ENCODE results near the gene CADPS2. TPM values are rescaled to one million over a fixed set of nuclear protein-coding genes. Genes with fewer than 3 reads are reported as not detected.
A peak's percentile ranks its signal among the peaks of the same experiment; 100 is the strongest.
"Not testable (repeated sequence)": the region's sequence is repeated elsewhere in the genome, so short reads cannot be mapped to it uniquely, and the experiment has no call there.

The CADPS2 gene
- total RNA-seq, 4 donors from 2014 or later, result 27.7 to 46.2 (median 32.6) TPM

GRCh38 chr7:122643250-122643649, 243.0 kb downstream of the CADPS2 start:
- no peaks in the 10 kb centered on the region for H3K9me3 ChIP-seq
- no peak overlapping the region for H3K27ac ChIP-seq
- no peaks in the 10 kb centered on the region for H3K4me1 ChIP-seq
- H3K27me3 ChIP-seq, result no peaks in the 10 kb centered on the region
- intact Hi-C loops (cut with DNase I), result no loop called here
- 91 to 97% methylated on average over 1 of the region's 1 CpG for WGBS, 2 donors
- H3K4me3 ChIP-seq (replicated peaks in 1 of 3), result no peak overlapping the region
- no peak for DNase-seq
- TF ChIP-seq CTCF (IDR thresholded peaks at IDR 0.05), result no peak
- no peak for TF ChIP-seq POLR2A (IDR thresholded peaks at IDR 0.05)
- no peaks in the 10 kb centered on the region for H3K36me3 ChIP-seq

- no peak for DNase-seq
- no peaks in the 10 kb centered on the region for H3K9me3 ChIP-seq
- no peaks in the 10 kb centered on the region for H3K36me3 ChIP-seq
- H3K27me3 ChIP-seq, result no peaks in the 10 kb centered on the region
- H3K27ac ChIP-seq, result no peak overlapping the region
- TF ChIP-seq CTCF (IDR thresholded peaks at IDR 0.05) (no peak), POLR2A (IDR thresholded peaks at IDR 0.05) (no peak)
- H3K4me1 ChIP-seq, result no peaks in the 10 kb centered on the region
- intact Hi-C loops (cut with DNase I), result no loop called here
- no peak overlapping the region for H3K4me3 ChIP-seq (replicated peaks in 1 of 3)
- WGBS, 2 donors, result 86 to 93% methylated on average over 2 of the region's 2 CpGs
Observed at GRCh38 chr7:122638459-122638858, 247.8 kb downstream of the CADPS2 start.

- Histone ChIP-seq H3K4me3 (replicated peaks in 1 of 3) (no peak overlapping the region), H3K36me3 (no peaks in the 10 kb centered on the region), H3K4me1 (no peaks in the 10 kb centered on the region), H3K27ac (no peak overlapping the region), H3K9me3 (no peaks in the 10 kb centered on the region), H3K27me3 (no peaks in the 10 kb centered on the region)
- peak in 1 of 2 donors; percentile 17 for DNase-seq
- 55 to 60% methylated on average over 2 of the region's 2 CpGs for WGBS, 2 donors
- TF ChIP-seq POLR2A (IDR thresholded peaks at IDR 0.05) (no peak), CTCF (IDR thresholded peaks at IDR 0.05) (no peak)
- intact Hi-C loops (cut with DNase I), result no loop called here
Observed at GRCh38 chr7:122637784-122638183, 248.5 kb downstream of the CADPS2 start.

- H3K27ac ChIP-seq; DNase-seq; H3K4me1 ChIP-seq; H3K9me3 ChIP-seq; H3K36me3 ChIP-seq; H3K4me3 ChIP-seq (replicated peaks in 1 of 3); H3K27me3 ChIP-seq; intact Hi-C loops (cut with DNase I): not testable (repeated sequence)
- WGBS, 2 donors, result 100% methylated on average over 2 of the region's 2 CpGs
Observed at GRCh38 chr7:122635481-122635880, 250.8 kb downstream of the CADPS2 start.

GRCh38 chr7:122633472-122633871, 252.8 kb downstream of the CADPS2 start:
- Histone ChIP-seq H3K4me1 (no peaks in the 10 kb centered on the region), H3K36me3 (no peaks in the 10 kb centered on the region), H3K27me3 (no peaks in the 10 kb centered on the region), H3K4me3 (replicated peaks in 1 of 3) (no peak overlapping the region), H3K9me3 (no peaks in the 10 kb centered on the region), H3K27ac (no peak overlapping the region)
- 83 to 89% methylated on average over 3 of the region's 3 CpGs for WGBS, 2 donors
- intact Hi-C loops (cut with DNase I), result no loop called here
- TF ChIP-seq CTCF (IDR thresholded peaks at IDR 0.05) (no peak), POLR2A (IDR thresholded peaks at IDR 0.05) (no peak)
- DNase-seq, result no peak

GRCh38 chr7:122632238-122632637, 254.0 kb downstream of the CADPS2 start:
- no peak for TF ChIP-seq CTCF (IDR thresholded peaks at IDR 0.05)
- TF ChIP-seq POLR2A (IDR thresholded peaks at IDR 0.05), result no peak
- Histone ChIP-seq H3K9me3 (no peaks in the 10 kb centered on the region), H3K27me3 (no peaks in the 10 kb centered on the region), H3K4me3 (replicated peaks in 1 of 3) (no peak overlapping the region), H3K4me1 (no peaks in the 10 kb centered on the region), H3K27ac (no peak overlapping the region), H3K36me3 (no peaks in the 10 kb centered on the region)
- intact Hi-C loops (cut with DNase I), result no loop called here
- DNase-seq, result no peak
